HEK293T (cell line): Measurements from ENCODE around the gene OXCT2.

Experiments
- CTCF ChIA-PET: fragments of 350-600 bp; formaldehyde crosslinking; extraction: SDS; loops from one replicate; lab custom pipeline; 2021; ENCODE audit warnings: antibody characterized with exemption, inconsistent platforms; lab: Yijun Ruan, JAX
- POLR2A ChIA-PET: fragments of 350-600 bp; formaldehyde crosslinking; extraction: SDS; loops from one replicate; lab custom pipeline; 2020; ENCODE audit warnings: antibody characterized with exemption, inconsistent platforms; lab: Yijun Ruan, JAX
- DNase-seq: peaks from one replicate; pipeline ENCODE4 v3.0.0; 2012; ENCODE audit warnings: mixed read lengths; ENCODE audit errors: extremely low spot score
- ARNT ChIP-seq: fragments of 450-650 bp; IDR thresholded peaks from 2 replicates; pipeline ENCODE4 v1.6.1; 2017; ENCODE audit warnings: mild to moderate bottlenecking
- BHLHE40 ChIP-seq: fragments of 450-650 bp; IDR thresholded peaks from 2 replicates; pipeline ENCODE4 v1.6.1; 2016; ENCODE audit warnings: mild to moderate bottlenecking, moderate library complexity, borderline replicate concordance
- CTBP1 ChIP-seq: fragments of 450-650 bp; IDR thresholded peaks from 2 replicates; pipeline ENCODE4 v1.6.1; 2016; ENCODE audit warnings: borderline replicate concordance
- ELF4 ChIP-seq: fragments of 450-650 bp; IDR thresholded peaks from 2 replicates; pipeline ENCODE4 v1.6.1; 2017; ENCODE audit warnings: antibody characterized with exemption
- FOXA1 ChIP-seq: fragments of 450-650 bp; IDR thresholded peaks from 2 replicates; pipeline ENCODE4 v1.6.1; 2016; ENCODE audit warnings: mild to moderate bottlenecking
- FOXK2 ChIP-seq: fragments of 450-650 bp; IDR thresholded peaks from 2 replicates; pipeline ENCODE4 v1.6.1; 2016; ENCODE audit warnings: mild to moderate bottlenecking
- FOXM1 ChIP-seq: fragments of 450-650 bp; IDR thresholded peaks from 2 replicates; pipeline ENCODE4 v1.6.1; 2017; ENCODE audit warnings: mild to moderate bottlenecking, borderline replicate concordance
- HDGF ChIP-seq: fragments of 450-650 bp; IDR thresholded peaks from 2 replicates; pipeline ENCODE4 v1.6.1; 2017; ENCODE audit warnings: antibody characterized with exemption, borderline replicate concordance
- L3MBTL2 ChIP-seq: fragments of 450-650 bp; conservative IDR thresholded peaks from 2 replicates; pipeline ENCODE4 v1.6.1; 2016; ENCODE audit warnings: mild to moderate bottlenecking
- LEF1 ChIP-seq: fragments of 450-650 bp; IDR thresholded peaks from 2 replicates; pipeline ENCODE4 v1.6.1; 2017; ENCODE audit warnings: mild to moderate bottlenecking, borderline replicate concordance
- NFRKB ChIP-seq: fragments of 450-650 bp; IDR thresholded peaks from 2 replicates; pipeline ENCODE4 v1.6.1; 2016; ENCODE audit warnings: mild to moderate bottlenecking, moderate library complexity
- PKNOX1 ChIP-seq: fragments of 450-650 bp; IDR thresholded peaks from 2 replicates; pipeline ENCODE4 v1.6.1; 2016
- SP1 ChIP-seq: fragments of 450-650 bp; IDR thresholded peaks from 2 replicates; pipeline ENCODE4 v1.6.1; 2017
- SUZ12 ChIP-seq: fragments of 450-650 bp; IDR thresholded peaks from 2 replicates; pipeline ENCODE4 v1.6.1; 2016; ENCODE audit warnings: mild to moderate bottlenecking
- TARDBP ChIP-seq: fragments of 450-650 bp; IDR thresholded peaks from 2 replicates; pipeline ENCODE4 v1.6.1; 2016
- ZNF384 ChIP-seq: fragments of 450-650 bp; IDR thresholded peaks from 2 replicates; pipeline ENCODE4 v1.6.1; 2016

The OXCT2 gene

GRCh38 chr1:39737546-39738169, 33.5 kb downstream of the OXCT2 start:
- ChIA-PET POLR2A (interaction anchor here (1.1 to 1.8 kb wide), 7 partner anchors 12 to 303 kb away, joined by 4 to 15 read pairs (median 5); partner anchors contain the start of genes CAP1 and NT5C1A), CTCF (no interaction called here)
- DNase-seq = no peak
- TF ChIP-seq ELF4 (no peak), NFRKB (no peak), CTBP1 (no peak), TARDBP (no peak), SP1 (no peak), L3MBTL2 (no peak), HDGF (no peak), BHLHE40 (no peak), LEF1 (no peak), FOXK2 (no peak), FOXA1 (no peak), SUZ12 (no peak), ZNF384 (no peak), PKNOX1 (no peak)

GRCh38 chr1:39735731-39736130, 35.4 kb downstream of the OXCT2 start:
- no peak for TF ChIP-seq SUZ12
- TF ChIP-seq PKNOX1 = no peak
- TF ChIP-seq SP1 = no peak
- no peak for TF ChIP-seq L3MBTL2
- TF ChIP-seq CTBP1 = no peak
- CTCF ChIA-PET = interaction anchor here (0.7 kb wide), 1 partner anchor 10 kb away, joined by 3 read pairs; no protein-coding TSS in a partner anchor
- POLR2A ChIA-PET = interaction anchor here (0.7 kb wide), 1 partner anchor 155 kb away, joined by 3 read pairs; no protein-coding TSS in a partner anchor
- DNase-seq = no peak

GRCh38 chr1:39733161-39733560, 38.0 kb downstream of the OXCT2 start:
- CTCF ChIA-PET = no interaction called here
- POLR2A ChIA-PET = no interaction called here
- TF ChIP-seq FOXA1 (no peak), FOXK2 (no peak), HDGF (no peak), L3MBTL2 (no peak), ELF4 (no peak), NFRKB (no peak)
- no peak for DNase-seq

GRCh38 chr1:39732730-39733129, 38.4 kb downstream of the OXCT2 start:
- CTCF ChIA-PET = no interaction called here
- DNase-seq = no peak
- POLR2A ChIA-PET = no interaction called here
- TF ChIP-seq FOXK2 (no peak), CTBP1 (no peak), FOXA1 (no peak), ZNF384 (no peak), BHLHE40 (no peak), PKNOX1 (no peak), NFRKB (no peak), SUZ12 (no peak), ARNT (no peak), ELF4 (no peak), L3MBTL2 (no peak), SP1 (no peak), HDGF (no peak), FOXM1 (no peak), TARDBP (no peak), LEF1 (no peak)

- no peak for DNase-seq
- TF ChIP-seq LEF1 (no peak), NFRKB (no peak), L3MBTL2 (no peak)
- ChIA-PET CTCF (interaction anchor here (0.6 to 0.8 kb wide), 2 partner anchors 123 to 538 kb away, joined by 3 read pairs; no protein-coding TSS in a partner anchor), POLR2A (interaction anchor here (2.2 kb wide), 1 partner anchor 9 kb away, joined by 15 read pairs; the partner anchor contains the start of gene PPIE)
Observed at GRCh38 chr1:39729842-39730241, 41.3 kb downstream of the OXCT2 start.

- no peak for TF ChIP-seq ZNF384
- TF ChIP-seq NFRKB = no peak
- TF ChIP-seq FOXA1 = no peak
- TF ChIP-seq PKNOX1 = no peak
- TF ChIP-seq ELF4 = no peak
- no peak for TF ChIP-seq HDGF
- no peak for TF ChIP-seq LEF1
- TF ChIP-seq TARDBP = no peak
- TF ChIP-seq FOXK2 = no peak
- no peak for TF ChIP-seq BHLHE40
- no peak for TF ChIP-seq L3MBTL2
- TF ChIP-seq SP1 = no peak
- TF ChIP-seq CTBP1 = no peak
- no peak for TF ChIP-seq FOXM1
- no peak for TF ChIP-seq SUZ12
- no peak for TF ChIP-seq ARNT
- ChIA-PET POLR2A (interaction anchor here (0.5 to 2.2 kb wide), 2 partner anchors 10 to 14 kb away, joined by 3 to 15 read pairs; partner anchors contain the start of gene PPIE), CTCF (interaction anchor here (0.6 to 0.8 kb wide), 2 partner anchors 123 to 537 kb away, joined by 3 read pairs; no protein-coding TSS in a partner anchor)
- DNase-seq = no peak
Observed at GRCh38 chr1:39729030-39729429, 42.1 kb downstream of the OXCT2 start.
